Tibial nerve (tissue), 4 donors: ENCODE data around the gene OSBPL6.

Experiments
- EP300 ChIP-seq, 2 donors: sonication (generic); formaldehyde crosslinking; IDR thresholded peaks; one replicate each; pipeline ENCODE4 v1.6.1; 2017; ENCODE audit warnings: antibody characterized with exemption in 2 of 2, mild to moderate bottlenecking in 1 of 2
- POLR2A ChIP-seq, 2 donors: fragments of 450-650 bp; IDR thresholded peaks; one replicate each; pipeline ENCODE4 v1.6.1; 2017; ENCODE audit warnings: antibody characterized with exemption in 2 of 2, mild to moderate bottlenecking in 2 of 2, moderate library complexity in 2 of 2
- TF ChIP-seq, protein P1 (sequence below), 5 experiments: fragments of 200-600 bp in 3 of 5; fragments of 450-650 bp in 2 of 5; sonication (generic) in 3 of 5; IDR thresholded peaks; one replicate each; pipeline ENCODE4 v1.5.1; 2016 to 2019; ENCODE audit warnings: antibody characterized with exemption in 5 of 5, mild to moderate bottlenecking in 3 of 5, moderate library complexity in 2 of 5

DNA sequence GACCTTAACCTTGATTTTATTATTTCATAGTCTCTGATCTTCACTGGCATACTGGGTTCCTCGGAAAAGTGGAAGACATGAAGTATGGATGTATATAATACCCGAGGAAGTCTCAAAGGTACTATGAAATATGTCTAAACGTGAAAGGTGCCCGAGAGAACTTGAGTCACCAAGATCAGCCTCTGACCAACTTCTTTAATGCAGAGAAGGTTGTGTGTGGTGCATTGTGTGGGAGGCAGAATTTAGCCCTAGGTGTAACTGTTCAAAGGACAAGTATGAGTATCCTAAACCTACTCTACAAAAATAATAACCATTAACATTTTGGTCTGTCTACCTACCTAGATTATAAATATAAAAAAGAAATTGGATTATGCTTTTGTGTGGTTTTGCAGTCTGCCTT is 36.1 kb downstream of the OSBPL6 start:
- TF ChIP-seq, protein P1, sequence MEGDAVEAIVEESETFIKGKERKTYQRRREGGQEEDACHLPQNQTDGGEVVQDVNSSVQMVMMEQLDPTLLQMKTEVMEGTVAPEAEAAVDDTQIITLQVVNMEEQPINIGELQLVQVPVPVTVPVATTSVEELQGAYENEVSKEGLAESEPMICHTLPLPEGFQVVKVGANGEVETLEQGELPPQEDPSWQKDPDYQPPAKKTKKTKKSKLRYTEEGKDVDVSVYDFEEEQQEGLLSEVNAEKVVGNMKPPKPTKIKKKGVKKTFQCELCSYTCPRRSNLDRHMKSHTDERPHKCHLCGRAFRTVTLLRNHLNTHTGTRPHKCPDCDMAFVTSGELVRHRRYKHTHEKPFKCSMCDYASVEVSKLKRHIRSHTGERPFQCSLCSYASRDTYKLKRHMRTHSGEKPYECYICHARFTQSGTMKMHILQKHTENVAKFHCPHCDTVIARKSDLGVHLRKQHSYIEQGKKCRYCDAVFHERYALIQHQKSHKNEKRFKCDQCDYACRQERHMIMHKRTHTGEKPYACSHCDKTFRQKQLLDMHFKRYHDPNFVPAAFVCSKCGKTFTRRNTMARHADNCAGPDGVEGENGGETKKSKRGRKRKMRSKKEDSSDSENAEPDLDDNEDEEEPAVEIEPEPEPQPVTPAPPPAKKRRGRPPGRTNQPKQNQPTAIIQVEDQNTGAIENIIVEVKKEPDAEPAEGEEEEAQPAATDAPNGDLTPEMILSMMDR (IDR thresholded peaks at IDR 0.05): no peak
- no peak for TF ChIP-seq EP300 (IDR thresholded peaks at IDR 0.05)
- TF ChIP-seq POLR2A (IDR thresholded peaks at IDR 0.05): no peak
